Measurements from ENCODE around the gene DTX4.

GRCh38 chr11:59224351-59224928 is 52.5 kb downstream of the DTX4 start:
- no peak for TF ChIP-seq TAF1 (IDR thresholded peaks at IDR 0.05; ENCODE audit: low read depth, low read length)
- no peak for TF ChIP-seq POLR2A (IDR thresholded peaks at IDR 0.05; ENCODE audit: low read depth, low read length)
- TF ChIP-seq POLR2AphosphoS5 (IDR thresholded peaks at IDR 0.05; ENCODE audit: low read depth, low read length): no peak

Measured in GM12891 (cell line).